GM18520 (cell line): ENCODE data around the gene SIPA1L3.
"Not testable (repeated sequence)": the region's sequence is repeated elsewhere in the genome, so short reads cannot be mapped to it uniquely, and the experiment has no call there.

ENCODE experiments used
- ATAC-seq: cut with Tn5 transposase; IDR thresholded peaks from one replicate; pipeline ENCODE4 v1.9.1; 2021; ENCODE audit not compliant: unreplicated experiment

The SIPA1L3 gene

DNA sequence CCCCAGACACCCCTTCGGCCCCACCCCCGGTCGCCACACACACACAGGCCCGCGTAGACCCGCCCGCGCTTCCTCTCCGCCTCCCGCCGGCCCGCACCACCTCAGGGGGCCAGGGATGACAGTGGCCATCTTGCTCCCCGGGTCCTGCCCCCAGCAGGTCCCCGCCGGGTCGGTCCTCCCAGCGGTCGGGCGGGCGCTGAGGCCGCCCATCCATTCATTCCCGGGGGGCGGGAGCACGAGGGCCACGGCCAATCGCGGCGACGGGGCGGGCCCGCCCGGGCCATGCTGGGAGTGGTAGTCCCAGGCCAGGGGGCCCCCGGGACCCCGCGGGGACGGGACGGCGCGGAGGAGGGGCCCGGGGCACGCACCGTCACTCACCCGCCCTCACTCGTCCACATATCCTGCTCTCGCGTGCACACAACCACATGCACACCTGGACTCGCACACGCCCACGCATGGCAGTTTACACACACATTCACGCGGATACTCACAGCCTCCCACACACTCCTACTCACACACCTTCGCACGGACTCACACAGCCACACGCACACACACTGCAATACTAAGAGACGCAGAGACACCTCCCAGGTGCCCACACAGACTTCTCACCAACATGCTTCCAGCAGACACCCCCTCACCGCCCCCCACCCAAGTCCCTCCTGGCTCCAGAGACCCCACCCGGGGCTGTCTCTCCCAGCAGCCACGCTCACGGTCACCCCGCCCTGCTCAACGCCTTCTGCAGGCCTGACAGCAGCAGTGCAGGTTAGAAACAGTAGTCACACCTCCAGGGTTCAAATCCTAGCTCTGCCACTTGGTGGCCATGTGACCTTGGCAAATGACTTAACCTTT, 317.2 kb downstream of the SIPA1L3 start, which contains the start of gene DPF1:
Gene DPF1, minus strand, starts transcription at position 209 of the 849 bp plus-strand sequence. Its CDS starts 80 bp downstream, at position 129.
- no peak for ATAC-seq

GRCh38 chr19:38224863-38225218, 317.8 kb downstream of the SIPA1L3 start:
- ATAC-seq, result not testable (repeated sequence)

DNA sequence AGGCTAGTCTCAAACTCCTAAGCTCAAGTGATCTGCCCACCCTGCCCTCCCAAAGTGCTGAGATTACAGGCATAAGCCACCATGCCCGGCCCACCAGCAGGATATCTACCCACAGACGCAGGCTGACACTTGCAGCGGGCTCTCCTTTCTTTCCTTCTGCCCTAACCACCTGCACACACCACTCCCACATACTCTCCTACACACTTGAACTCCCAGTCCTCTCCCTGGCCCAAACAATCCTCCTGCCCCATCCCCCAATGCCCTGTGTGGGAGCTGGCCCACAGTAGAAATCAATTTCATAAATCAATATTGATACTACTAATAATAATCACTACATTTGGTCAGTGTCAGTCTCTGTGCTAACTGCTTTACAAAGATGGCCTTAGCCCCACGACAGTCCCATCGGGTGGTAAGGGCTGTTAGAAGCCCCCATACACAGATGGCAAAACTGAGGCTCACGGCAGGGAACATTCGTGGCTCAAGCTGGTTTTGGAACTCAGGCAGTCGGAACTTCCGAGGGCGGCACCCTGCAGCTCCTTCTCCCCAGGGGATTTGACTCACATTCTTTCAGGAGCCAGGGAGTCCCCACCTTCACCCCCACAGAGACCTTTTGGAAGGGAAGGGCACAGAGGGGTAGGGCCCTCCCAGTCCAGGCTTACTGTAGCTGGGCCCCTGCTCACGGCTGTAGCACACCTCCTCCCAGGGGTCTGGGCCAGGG, 320.4 kb downstream of the SIPA1L3 start:
- no peak for ATAC-seq

DNA sequence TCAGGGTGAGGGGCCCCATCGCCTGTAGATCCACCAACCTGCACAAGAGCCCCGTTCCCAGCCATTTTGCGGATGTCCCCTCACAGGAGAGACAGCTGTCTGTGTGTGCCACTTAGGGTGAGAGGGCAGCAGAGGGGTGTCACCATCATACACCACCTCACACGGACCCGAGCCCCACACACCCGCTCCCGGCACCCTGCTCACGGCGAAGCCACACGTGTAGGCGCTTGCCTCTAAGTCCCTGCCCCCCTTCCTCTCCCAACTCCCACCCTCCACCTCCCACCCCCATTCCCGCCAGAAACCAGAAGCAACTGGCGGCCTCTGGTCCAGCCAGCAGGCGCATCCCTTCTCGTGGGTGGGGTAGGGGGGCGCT, 321.0 kb downstream of the SIPA1L3 start:
- no peak for ATAC-seq

DNA sequence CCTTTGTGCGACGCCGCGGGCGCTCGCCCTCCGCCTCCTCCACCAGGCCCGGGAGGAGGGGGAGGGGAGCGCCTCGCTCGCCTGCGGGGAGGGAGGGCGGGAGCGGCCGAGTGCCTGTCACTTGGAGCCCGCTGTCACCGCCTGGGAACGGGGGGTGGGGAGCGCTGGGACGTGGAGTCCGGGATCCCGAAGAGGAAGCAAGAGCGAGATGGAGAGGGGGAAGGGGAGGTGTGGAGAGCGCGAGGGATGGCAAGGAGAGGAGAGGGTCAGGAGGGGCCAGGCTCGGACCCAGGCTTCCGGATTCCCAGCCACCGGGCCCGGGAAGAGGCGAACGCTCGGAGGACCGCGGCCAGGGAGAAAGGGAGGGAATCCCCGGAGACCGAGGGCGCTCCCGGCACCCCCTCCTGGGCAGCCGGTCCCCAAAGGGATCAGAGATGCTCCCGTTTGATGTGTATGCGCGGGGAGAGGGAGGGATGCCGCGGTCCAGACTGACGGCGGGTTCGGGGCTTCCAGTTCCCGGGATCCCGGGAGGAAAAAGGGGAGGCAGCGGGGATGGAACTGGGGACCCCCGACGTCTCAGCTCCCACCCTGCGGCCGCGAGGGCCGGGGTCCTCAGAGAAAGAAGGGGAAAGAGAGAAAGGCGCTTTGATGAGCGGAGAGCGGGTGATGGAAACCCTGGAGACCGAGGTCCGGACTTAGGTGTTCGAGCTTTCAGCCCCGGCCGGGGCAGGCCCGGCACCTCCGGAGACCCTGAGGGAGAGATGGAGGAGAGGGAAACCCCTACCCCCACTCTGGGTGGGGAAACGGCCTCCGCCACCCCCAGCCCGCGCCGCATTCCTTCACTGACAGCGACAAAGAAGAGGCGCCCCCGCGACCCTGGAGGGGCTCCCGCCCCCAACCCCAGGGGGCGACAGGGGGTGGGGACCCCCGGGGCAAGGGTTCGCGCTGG, 321.8 kb downstream of the SIPA1L3 start:
- ATAC-seq, result no peak

GRCh38 chr19:38229585-38230073, 322.6 kb downstream of the SIPA1L3 start:
- no peak for ATAC-seq

GRCh38 chr19:38230506-38231133, 323.6 kb downstream of the SIPA1L3 start:
- not testable (repeated sequence) for ATAC-seq

- ATAC-seq, result no peak
These were observed 324.9 kb downstream of the SIPA1L3 start for GRCh38 chr19:38231918-38232317.

GRCh38 chr19:38233740-38234251, 326.8 kb downstream of the SIPA1L3 start:
- no peak for ATAC-seq

- no peak for ATAC-seq
These were observed 327.6 kb downstream of the SIPA1L3 start for GRCh38 chr19:38234615-38235014.

DNA sequence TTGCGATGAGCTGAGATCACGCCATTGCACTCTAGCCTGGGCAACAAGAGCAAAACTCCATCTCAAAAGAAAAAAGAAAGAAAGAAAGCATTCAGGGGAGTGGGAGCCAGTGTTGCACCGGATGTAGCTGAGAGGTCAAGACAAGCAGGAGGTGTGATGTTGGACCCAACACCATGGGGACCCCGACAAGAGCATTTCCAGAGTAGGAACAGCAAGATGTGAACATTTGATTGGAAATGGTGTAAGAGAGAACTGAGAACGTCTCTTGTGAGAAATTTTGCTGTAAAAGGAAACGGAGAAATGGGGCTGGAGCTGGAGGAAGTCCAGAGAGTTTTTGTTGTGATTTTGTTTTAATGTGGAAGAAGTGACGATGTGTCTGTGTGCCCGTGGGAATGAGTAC, 332.8 kb downstream of the SIPA1L3 start:
- no peak for ATAC-seq

- ATAC-seq, result no peak
These were observed 336.3 kb downstream of the SIPA1L3 start for GRCh38 chr19:38243279-38243673.

DNA sequence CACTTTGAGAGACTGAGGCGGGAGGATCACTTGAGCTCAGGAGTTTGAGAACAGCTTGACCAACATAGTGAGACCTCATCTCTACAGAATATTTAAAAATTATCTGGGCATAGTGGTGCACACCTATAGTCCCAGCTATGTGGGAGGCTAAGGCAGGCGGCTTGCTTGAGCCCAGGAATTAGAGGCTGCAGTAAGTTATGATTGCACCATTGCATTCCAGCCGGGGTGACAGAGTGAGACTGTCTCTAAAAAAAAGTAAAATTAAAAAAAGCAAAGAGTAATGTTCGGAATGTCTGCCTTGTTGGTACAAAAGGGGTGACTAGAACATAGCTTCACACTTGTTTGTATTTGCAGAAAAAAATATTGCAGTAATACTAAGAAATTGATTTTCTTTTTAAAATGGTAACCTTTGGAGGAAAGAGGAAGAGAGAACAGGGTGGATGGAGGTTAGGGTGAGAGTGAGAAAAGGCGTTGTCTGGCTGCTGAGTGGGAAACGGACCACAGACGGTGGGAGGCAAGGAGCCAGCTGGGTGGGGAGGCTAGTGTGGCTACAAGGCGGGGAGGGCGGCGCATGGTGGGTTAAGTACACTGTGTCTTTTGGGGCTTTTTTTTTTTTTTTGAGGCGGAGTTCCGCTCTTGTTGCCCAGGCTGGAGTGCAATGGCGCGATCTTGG, 339.0 kb downstream of the SIPA1L3 start:
- no peak for ATAC-seq

- ATAC-seq, result no peak
These were observed 340.1 kb downstream of the SIPA1L3 start for GRCh38 chr19:38247126-38247525.

- no peak for ATAC-seq
These were observed 340.8 kb downstream of the SIPA1L3 start for GRCh38 chr19:38247734-38248268.

DNA sequence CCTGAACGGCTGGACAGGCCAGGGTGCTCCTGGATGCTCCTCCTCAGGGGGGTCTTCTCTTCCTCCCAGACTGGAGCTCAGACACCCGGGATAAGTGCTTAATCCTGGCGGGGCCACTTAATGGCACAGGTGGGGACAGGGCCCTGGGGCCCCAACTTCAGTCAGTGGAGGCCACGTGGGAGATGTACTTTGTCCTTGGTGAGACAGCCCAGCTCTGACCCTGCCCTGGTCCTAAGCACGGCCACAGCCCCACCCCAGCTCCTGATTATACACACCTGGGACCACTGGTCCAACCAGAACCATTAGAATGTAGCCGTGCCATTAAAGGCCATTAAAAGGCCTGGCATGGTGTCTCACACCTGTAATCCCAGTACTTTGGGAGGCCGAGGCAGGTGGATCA, 341.4 kb downstream of the SIPA1L3 start:
- ATAC-seq, result no peak

DNA sequence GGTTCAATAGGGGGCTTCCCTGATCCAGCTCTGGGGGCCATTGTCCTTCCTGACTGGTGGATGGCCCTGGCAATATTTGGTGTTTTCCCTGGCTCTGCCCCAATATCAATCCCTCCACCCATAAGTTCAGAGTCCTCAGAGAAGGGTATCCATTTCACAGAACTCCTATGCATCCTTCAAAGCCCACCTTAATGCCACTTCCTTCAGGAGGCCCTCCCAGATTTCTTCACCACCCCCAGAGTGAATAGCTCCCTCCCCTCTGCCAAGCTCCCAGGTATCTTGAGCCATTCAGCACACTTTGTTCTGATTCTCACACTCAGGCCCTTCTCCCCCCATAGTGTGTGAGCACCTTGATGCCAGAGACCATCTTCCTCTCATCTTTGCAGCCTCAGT, 343.4 kb downstream of the SIPA1L3 start:
- no peak for ATAC-seq

GRCh38 chr19:38250821-38251563, 344.0 kb downstream of the SIPA1L3 start:
- ATAC-seq, result no peak

DNA sequence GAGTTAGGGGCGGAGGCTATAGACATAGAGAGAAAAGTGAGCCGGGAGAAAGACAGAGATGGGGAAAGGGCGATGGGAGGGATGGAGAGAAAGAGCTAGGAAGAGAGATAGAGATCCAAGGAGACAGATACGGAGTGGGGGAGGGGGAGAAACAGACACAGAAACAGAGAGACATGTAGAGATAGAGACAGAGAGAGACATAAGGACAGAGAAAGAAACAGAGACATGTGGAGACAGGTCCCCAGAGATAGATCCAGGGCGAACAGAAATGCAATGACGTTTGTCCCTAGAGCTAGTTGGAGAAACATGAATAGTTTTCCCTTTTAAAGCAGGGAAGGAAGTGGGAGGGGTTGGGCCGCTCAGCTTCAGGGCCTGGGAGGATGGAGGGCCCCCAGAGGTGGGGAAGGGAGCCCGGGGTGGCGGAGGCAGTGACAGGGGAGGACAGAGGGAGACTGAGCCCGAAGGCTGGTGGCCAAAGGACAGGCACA, 344.6 kb downstream of the SIPA1L3 start:
- ATAC-seq, result no peak
